H1 (cell line): ENCODE measurements around the gene MED10.

Experiments
- CHD2 ChIP-seq: IDR thresholded peaks from 2 replicates; pipeline ENCODE4 v1.6.1; 2012; ENCODE audit warnings: low read length, improper control_type of control experiment
- EZH2 ChIP-seq: fragments of 200-600 bp; sonication (generic); IDR thresholded peaks from 2 replicates; pipeline ENCODE4 v1.7.1; 2012; ENCODE audit warnings: low read depth, mild to moderate bottlenecking, moderate library complexity, low read length, inconsistent platforms; ENCODE audit not compliant: severe bottlenecking
- KDM1A ChIP-seq: fragments of 200-600, 300-600 bp; sonication (generic); IDR thresholded peaks from 2 replicates; pipeline ENCODE4 v1.7.1; 2016; ENCODE audit warnings: mild to moderate bottlenecking, low read length, borderline replicate concordance
- MAFK ChIP-seq: IDR thresholded peaks from 2 replicates; pipeline ENCODE4 v1.6.1; 2012; ENCODE audit warnings: low read depth, mild to moderate bottlenecking, improper control_type of control experiment, low read length

GRCh38 chr5:6365142-6365976 lies 13.0 kb downstream of the MED10 start:
- TF ChIP-seq KDM1A (no peak), EZH2 (no peak), MAFK (no peak), CHD2 (no peak)
